Measurements from ENCODE around the gene MVD.

GRCh38 chr16:88652762-88653063, 10.2 kb downstream of the MVD start:
- TF ChIP-seq POLR2AphosphoS5 (IDR thresholded peaks at IDR 0.05; ENCODE audit: low read depth, low read length) (no peak), SIN3A (IDR thresholded peaks at IDR 0.05; ENCODE audit: borderline replicate concordance, insufficient read depth, low read length) (no peak), FOXP2 (optimal IDR thresholded peaks at IDR 0.05; ENCODE audit: borderline replicate concordance, extremely low read depth, extremely low read length, insufficient read depth) (no peak), TAF1 (IDR thresholded peaks at IDR 0.05; ENCODE audit: borderline replicate concordance, insufficient read depth, low read length) (no peak)
- TF ChIP-seq, protein P1, sequence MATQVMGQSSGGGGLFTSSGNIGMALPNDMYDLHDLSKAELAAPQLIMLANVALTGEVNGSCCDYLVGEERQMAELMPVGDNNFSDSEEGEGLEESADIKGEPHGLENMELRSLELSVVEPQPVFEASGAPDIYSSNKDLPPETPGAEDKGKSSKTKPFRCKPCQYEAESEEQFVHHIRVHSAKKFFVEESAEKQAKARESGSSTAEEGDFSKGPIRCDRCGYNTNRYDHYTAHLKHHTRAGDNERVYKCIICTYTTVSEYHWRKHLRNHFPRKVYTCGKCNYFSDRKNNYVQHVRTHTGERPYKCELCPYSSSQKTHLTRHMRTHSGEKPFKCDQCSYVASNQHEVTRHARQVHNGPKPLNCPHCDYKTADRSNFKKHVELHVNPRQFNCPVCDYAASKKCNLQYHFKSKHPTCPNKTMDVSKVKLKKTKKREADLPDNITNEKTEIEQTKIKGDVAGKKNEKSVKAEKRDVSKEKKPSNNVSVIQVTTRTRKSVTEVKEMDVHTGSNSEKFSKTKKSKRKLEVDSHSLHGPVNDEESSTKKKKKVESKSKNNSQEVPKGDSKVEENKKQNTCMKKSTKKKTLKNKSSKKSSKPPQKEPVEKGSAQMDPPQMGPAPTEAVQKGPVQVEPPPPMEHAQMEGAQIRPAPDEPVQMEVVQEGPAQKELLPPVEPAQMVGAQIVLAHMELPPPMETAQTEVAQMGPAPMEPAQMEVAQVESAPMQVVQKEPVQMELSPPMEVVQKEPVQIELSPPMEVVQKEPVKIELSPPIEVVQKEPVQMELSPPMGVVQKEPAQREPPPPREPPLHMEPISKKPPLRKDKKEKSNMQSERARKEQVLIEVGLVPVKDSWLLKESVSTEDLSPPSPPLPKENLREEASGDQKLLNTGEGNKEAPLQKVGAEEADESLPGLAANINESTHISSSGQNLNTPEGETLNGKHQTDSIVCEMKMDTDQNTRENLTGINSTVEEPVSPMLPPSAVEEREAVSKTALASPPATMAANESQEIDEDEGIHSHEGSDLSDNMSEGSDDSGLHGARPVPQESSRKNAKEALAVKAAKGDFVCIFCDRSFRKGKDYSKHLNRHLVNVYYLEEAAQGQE (IDR thresholded peaks at IDR 0.05; ENCODE audit: insufficient read depth in 1 of 2, low read depth in 2 of 2, low read length in 2 of 2) = no peak
